HG02798 (cell line): ENCODE data around the gene FAM241B.

Experiments used
- ATAC-seq: cut with Tn5 transposase; IDR thresholded peaks from one replicate; pipeline ENCODE4 v1.9.1; 2021; ENCODE audit warnings: mild to moderate bottlenecking; ENCODE audit not compliant: unreplicated experiment, poor library complexity

The FAM241B gene

GRCh38 chr10:69647126-69647525, 17.1 kb downstream of the FAM241B start:
- no peak for ATAC-seq

GRCh38 chr10:69647819-69648218, 17.8 kb downstream of the FAM241B start:
- no peak for ATAC-seq

- no peak for ATAC-seq
These were observed 18.4 kb downstream of the FAM241B start for GRCh38 chr10:69648461-69648860.

GRCh38 chr10:69649786-69650550, 19.9 kb downstream of the FAM241B start:
- ATAC-seq, result no peak

DNA sequence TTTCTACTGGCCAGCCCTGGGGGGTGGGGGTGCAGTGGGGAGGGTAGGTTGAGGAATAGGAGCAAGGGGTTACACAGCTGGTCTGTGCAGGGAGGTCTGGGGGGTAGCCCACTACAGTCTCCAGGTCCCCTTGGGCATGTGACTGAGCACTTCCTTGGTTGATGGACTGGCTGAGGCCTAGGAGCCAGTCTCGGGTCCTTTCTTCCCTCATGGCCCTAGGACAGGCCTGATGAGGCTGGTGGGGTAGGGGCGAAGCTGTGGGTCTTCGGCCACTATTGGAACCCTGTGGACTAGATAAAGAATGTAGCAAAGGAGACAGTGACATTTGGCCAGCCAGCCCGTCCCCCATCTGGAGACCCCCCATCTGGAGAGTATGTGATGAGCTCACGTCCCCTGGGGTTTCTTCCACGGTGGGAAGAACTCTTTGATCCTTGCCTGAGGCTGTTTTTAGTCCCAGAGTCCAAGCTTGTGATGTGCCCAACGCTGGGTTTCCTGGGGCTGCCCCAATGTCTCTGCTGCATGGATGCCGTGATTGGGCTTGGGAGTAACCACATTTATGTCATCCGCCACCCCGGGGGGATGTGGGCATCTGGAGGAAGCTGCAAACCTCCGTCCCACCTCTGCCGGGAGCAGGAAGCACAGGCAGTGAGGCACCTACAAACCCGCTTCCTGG, 20.7 kb downstream of the FAM241B start:
- no peak for ATAC-seq

DNA sequence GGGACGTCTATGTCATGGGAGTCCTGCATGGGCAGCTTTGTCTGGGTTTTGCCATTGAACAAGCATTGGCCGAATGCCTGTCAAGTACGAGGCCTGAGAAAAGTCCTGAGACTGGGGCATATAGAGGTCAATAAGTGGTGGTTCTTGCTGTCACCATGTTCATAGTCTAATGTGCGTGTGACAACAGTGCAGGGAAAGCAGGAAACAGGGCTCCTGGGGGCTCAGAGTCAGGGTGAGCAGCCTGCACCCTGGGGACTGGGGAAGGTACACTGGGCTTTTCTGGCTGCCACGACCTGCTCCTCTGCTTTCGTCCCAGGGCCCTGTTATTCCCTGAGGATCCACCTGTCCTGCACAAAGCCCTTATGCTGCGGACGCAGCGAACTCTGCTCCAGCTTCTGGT, 21.3 kb downstream of the FAM241B start:
- ATAC-seq, result no peak

DNA sequence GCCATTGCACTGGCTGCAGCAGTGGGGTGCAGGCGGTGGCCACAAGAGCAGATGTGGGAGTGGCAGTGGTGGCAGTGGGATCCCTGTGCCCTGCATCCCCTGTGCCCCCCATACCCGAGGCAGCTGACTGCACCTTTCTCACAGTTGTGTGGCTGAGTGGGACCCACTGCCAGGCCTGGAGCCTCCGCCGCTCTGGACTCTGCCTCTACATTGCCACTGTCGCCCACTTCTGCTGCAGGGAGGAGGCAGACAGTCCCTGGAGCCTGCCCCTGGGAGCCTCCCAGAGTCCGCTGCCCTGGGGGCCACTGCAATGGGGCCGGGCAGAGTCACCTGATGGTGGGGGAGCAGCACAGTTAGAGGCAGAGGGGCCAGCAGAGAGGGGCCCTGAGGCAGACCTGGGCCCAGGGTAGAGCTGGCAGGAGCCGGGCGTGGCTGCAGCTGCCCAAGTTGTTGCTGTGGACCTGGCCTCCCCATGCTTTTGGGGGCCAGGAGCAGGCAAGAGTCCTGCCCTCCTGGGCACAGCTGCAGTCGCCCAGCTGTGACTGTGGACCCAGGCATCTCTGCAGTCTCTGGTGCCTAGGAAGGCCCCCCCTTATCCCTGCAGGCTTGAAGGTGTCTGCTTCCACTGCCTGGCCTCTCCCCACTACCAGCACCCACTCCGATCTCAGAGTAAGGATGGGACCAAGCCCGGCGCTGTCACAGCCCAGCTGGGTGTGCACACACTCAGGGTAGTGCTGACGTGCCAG, 22.2 kb downstream of the FAM241B start:
- no peak for ATAC-seq

DNA sequence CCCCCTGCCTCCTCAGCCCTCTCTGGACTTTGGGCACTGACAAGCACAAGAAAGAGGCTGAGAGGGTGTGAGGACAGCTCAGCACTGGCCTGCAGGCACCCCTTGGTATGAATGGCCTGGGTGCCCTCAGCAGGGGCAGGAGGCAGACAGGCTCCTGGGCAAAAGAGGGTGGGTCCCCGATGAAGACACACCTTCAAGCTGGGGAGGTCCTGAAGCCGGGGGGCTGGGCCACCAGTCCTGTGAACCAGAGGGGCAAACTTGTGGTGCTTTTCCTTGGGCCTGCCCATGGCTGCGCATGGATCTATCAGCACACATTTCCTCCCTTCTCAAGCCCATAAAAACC, 22.8 kb downstream of the FAM241B start:
- ATAC-seq, result no peak

DNA sequence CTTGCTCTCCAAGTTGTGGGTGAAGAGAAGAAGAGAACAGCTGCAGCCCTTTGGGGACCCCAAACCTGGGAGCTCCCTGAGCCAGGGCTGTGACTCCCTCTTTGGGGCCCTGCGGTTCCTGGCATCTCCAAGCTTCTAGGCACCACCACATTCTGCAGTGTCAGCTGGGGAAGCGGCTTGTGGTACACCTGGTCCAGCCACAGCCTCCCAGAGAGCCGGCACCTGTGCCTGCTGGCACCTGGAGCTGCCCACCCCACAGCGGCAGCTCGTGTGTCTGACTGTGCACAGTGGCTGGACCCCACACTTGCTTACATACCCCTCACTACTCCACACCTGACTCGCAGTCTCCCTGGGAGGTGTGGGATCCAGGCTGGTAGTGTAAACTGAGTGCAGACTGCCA, 23.5 kb downstream of the FAM241B start:
- ATAC-seq, result no peak

GRCh38 chr10:69655124-69655867, 25.2 kb downstream of the FAM241B start:
- no peak for ATAC-seq

DNA sequence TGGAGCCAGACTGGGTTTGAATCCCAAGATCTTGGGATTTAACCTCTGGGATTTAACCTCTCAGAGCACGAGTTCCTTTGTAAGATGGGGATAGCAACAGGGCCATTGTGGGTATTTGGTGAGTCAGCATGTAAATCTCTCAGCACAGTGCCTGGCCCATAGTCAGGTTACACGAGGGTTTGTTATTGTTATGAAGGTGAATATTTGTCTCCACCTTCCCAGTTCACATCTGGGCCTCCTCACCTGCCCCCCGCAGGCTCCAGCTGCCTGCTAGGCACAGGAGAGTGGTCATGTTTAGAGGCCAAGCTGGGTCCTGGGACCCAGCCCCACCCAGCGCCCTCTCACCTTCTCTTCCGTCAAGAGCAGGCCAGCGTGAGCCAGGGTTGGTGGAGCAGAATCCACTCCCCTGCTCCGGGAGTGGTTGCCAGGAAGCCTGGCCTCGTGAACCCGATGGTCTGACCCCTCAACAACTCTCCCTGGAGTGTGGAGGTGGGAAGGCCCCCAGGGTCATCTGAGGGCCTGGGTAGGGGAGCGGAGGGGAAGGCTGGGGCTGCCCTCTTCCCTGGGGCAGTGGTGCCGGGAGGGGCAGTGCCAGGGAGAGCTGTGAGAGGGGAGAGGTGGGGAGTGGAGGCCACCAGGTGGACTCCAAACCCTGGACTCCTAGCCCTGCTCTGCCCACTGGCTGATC, 26.0 kb downstream of the FAM241B start:
- no peak for ATAC-seq

GRCh38 chr10:69656742-69657269, 26.8 kb downstream of the FAM241B start:
- no peak for ATAC-seq

GRCh38 chr10:69657430-69657829, 27.4 kb downstream of the FAM241B start:
- ATAC-seq, result no peak

DNA sequence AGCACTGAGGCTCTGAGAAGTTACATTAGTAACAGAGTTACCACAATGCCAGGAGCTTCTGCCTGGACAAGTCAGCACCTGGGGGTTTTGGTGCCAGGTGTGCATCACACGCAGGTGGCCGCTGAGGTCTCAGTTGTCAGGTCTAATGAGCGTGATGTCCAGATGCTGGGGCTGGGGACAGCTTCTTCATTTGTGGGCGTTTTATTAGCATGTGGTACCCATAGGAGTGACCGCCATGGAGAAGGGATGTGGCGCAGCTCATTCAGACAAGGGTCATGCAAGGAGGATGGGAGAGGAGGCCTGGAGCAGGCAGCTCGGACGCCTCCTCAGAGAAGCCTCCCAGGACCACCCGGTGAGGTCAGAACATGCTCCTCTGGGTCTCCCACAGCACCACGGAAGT, 27.8 kb downstream of the FAM241B start:
- no peak for ATAC-seq

- no peak for ATAC-seq
These were observed 29.4 kb downstream of the FAM241B start for GRCh38 chr10:69659241-69660038.

GRCh38 chr10:69660296-69660695, 30.2 kb downstream of the FAM241B start:
- no peak for ATAC-seq

DNA sequence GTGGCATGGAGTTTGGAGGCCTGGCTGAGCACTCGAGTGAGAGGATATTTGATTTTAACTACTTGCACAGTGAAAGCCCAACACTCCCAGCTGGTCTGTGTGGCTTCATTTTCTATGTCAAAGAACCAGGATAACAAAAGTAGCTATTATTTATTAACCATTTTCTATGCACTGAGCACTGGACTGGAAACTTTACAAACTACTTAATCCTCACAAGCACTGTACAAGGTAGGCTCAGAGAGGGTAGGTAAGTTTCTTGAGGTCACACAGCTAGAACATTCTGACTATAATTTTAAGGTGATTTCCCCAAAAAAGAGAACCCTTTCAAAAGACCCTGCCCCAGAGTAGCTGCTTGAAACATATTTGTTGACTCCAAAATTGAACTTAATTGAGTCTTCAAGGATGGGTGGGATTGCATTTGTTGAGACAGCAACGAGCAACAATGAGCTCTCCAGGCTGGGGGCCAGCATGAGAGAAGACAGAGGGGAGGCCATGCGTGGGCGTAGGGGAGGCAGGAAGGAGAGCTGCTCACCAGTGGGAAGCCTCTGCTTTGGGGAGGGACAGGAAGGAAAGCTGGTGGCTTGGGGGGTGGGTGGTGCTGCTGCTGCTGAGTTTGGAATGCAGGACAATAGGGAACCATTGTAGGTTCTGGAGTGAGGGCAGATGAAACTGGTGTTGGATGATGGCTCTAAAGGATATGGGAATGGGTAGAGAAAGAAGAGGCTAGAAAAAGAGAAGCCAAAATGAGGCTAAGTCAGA, 31.5 kb downstream of the FAM241B start:
- no peak for ATAC-seq

GRCh38 chr10:69662173-69662877, 32.3 kb downstream of the FAM241B start:
- ATAC-seq, result no peak
